Stimulated activated CD8-positive, alpha-beta memory T cell treated with anti-CD3 and anti-CD28 coated beads, Interleukin-4, amount 100 ng/mL, for 1 hour (primary cell): Measurements from ENCODE around the gene RABAC1.
A peak's percentile ranks its signal among the peaks of the same experiment; 100 is the strongest.

Experiments used
- DNase-seq, 2 donors: peaks; one replicate each; pipeline ENCODE4 v3.0.0-alpha.2; 2020; ENCODE audit warnings: low read depth in 2 of 2, low spot score in 1 of 2

The RABAC1 gene

DNA sequence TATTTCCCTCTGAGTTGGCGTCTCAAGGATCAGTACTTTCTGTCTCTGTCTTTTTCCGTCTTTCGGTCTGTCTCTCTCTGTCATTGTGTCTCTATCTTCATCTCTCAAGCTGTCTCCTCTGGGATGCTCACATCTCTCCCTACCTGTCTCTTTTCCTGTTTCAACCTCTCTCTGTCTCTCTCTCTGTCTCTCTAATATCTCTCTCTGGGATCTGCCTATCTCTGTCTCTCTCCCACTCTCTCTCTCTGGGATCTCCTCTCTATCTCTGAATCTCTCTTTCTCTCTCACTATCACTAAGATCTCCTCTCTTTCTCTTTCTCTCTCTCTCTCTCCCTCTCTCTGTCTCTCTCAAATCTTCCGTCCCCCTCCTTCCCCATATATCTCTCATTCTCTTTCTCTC is 30.9 kb upstream of the RABAC1 start:
- no peak for DNase-seq

DNA sequence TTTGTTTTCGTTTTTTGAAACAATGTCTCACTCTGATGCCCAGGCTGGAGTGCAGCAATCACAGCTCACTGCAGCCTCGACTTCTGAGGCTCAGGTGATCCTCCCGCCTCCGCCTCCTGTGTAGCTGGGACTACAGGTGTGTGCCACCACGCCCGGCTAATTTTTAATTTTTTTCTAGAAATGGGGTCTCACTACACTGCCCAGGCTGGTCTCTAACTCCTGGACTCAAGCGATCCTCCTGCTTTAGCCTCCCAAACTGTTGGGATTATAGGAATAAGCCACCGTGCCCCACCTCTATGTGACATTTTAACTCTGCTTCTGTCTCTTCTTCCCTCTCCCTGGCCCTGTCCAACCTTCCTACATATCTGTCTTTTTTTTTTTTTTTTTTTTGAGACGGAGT is 29.8 kb upstream of the RABAC1 start:
- DNase-seq = no peak

DNA sequence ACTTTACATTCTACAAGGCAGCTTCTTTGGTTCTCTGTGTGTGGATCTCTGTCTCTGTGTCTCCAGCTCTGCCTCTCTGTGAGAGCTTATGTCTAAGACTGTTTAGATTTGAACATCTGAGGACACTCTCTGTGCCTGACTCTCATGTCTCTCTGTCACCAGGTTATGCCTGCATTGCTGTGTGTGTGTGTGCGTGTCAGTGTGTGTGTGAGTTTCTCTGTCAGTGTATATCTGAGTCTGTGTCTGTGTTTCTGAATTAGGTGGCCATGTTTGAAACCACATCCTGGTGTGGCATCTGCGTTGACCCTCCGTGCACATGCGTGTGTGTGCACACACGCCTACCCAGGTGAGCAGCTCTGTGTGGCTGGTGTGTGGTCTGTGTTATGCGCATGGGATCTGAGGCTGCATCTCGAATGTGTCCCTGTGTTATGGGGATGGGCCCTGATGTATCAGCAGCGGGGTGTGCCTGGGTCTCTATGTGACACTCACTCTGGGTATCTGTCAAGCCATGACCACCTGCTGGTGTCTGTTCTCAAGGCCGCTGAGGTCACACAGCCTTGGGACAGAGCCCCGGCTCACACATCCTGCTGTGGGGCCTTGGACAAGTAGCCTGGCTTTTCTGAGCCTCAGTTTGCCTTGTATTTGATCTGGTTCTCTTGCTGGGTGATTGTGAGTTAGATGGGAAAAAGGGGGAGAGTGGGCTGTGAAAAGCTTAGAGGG is 28.2 kb upstream of the RABAC1 start:
- no peak for DNase-seq

DNA sequence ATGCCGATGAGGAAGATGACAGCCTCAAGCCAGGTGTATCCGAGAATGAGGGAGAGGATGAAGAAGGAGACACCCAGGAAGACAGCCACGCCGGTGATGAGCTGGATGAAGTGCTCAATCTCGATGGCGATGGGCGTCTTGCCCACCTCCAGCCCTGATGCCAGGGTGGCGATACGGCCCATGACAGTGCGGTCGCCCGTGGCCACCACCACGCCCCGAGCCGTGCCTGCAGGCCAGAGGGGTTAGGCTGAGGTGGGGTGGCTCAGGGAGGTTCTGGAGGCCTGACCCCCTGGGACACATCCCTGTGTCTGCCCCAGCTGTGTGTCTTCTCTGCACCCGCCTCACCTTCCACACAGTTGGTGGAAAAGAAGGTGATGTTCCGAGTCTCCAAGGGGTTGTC is 25.8 kb upstream of the RABAC1 start:
- no peak for DNase-seq

DNA sequence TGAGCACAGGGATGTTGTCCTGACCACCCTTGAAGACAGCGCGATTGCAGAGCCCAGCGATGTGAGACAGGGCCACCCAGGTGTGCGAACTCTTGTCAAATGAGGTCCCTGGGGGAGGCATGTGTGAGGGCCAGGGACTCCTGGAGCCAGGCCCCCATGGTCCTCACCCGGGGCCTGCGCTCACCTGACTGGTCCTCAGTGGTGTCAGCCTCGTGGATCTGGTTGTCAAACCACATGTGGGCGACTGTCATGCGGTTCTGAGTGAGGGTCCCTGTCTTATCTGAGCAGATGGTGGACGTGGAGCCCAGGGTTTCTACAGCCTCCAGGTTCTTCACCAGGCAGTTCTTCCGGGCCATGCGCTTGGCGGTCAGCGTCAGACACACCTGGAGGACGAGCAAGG is 22.6 kb upstream of the RABAC1 start:
- no peak for DNase-seq

DNA sequence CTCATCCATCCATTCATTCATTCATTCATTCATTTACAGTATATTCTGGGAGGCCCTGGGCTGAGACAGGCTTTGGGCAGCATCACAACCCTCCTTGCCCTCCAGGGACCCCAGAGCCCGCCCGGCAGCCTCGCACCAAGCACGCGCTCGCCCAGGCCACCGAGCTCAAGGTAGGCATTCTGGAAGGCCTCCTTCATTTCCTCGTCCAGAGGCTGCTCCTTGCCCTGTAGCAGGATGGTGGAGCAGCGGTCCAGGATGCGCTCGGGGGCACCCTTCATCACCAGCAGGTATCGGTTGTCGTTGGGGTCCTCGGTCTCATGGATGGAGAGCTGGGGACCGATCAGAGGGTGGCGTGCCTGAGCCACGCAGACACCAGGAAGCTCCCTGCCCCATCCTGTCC is 19.3 kb upstream of the RABAC1 start:
- no peak for DNase-seq

DNA sequence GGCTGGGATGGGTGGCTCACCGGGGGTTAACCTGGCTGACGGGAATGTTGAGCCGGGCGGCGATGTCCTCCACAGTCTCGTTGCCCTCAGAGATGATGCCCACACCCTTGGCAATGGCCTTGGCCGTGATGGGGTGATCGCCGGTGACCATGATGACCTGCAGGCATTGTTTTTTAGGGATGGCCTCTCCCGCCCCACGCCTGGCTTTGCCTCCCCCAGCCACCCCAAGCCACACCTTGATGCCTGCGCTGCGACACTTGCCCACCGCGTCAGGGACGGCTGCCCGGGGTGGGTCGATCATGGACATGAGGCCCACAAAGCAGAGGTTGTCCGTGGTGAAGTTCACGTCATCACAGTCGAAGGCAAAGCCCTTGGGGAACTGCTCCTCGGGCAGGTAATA is 18.8 kb upstream of the RABAC1 start:
- DNase-seq = no peak

DNA sequence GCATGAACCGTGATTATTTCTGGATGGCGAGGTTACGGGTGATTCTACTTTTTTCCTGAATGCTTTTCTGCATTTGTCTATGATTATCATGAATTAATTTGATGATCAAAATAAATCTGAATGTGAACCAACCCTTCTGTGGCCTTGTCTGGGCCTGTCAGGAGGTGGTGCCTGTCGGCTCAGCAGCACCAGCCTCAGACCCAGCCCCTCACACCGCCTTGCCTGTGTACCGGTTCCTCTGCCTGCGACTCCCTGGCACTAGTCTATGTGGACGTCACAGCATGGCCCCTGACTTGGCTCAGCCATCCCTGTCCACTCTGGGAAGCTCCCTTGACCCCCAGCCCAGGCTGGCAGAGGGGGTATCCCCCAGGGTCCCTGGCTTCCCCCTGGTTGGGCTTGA is 15.5 kb upstream of the RABAC1 start:
- DNase-seq = no peak

DNA sequence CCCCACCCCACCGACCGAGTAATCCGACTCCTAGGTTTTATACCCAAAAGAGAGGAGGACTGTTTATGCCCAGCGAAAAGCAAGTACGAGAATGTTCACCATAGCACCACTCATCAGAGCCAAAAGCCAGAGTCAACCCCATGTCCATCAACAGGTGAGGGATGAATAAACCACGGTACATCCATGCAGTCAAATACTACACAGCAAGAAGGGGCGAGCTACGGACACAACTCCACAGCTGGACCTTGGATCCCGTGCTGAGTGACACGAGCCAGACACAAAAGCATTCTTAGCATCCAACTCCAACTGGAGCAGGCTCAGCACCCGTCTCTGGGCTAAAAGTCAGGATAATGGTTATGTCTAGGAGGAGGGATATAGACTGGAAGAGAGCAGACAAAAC is 12.2 kb upstream of the RABAC1 start:
- DNase-seq = no peak

DNA sequence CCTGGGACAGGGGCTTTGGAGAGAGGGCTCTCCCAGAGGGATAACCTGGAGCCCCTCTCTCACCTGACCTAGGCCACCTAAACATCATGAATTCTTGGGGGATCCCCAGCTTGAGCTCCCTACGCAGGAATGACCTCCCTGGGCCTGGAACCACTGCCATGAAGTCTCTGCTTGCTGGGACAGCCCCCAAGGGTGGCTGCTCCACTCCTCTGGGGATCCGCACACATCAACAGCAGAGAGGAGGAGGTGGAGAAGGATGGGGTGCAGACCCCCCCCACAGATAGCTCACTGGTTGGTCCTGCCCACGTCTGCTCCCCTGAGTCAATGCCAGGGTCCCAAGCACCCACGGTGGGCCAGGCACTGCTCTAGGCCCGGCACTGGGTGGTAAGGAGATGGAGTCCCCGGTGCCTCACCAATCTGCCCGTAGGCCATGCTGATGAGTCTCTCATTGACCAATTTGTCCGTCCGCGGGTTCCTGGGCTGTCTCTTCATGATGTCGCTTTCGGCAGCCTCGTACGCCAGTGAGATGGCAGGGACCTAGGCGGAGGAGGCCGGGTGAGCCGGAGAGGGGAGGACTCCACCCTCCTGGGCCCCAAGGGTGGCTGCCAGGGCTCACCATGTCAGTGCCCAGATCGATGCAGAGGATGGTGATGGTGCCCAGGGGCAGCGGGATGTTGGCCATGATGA is 10.8 kb upstream of the RABAC1 start:
- DNase-seq = no peak

DNA sequence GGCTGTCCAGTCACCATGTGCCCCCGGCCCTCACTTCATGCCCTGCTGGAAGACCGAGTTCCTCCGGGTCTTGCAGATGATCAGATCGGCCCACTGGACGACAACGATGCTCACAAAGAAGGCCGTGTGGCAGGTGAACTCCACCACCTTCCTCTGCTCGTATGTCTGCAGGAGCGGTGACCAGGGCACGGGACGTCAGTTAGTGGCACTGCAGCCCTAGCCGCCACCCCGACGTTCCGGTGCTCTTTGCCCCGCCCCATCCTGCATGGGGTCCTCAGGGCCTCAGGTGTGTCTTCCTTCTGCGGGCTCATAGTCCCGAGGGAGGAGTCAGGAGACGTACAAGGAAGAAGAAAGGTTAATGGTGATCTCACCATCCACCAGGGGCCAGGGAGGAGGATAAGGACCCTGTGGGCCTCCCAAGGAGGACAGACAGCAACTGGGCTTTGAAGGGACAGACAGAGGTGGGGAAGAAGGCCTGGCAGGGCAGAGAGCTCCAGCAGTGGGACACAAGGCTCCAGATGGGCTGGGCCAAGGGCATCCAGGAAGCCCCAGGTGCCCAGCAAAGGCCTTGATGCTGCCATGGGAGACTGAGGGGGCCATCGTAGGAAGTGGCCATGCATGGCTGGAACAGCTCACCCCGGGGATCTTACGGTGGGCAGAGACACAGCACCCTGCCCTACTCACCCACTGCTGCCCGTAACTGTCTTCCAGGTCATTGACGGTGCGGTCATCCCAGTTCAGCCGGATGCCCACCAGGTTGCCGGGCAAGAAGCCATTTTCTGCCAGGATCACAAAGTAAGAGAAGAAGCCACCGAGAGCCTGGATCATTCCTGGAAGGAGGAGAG is 9.9 kb upstream of the RABAC1 start:
- no peak for DNase-seq

DNA sequence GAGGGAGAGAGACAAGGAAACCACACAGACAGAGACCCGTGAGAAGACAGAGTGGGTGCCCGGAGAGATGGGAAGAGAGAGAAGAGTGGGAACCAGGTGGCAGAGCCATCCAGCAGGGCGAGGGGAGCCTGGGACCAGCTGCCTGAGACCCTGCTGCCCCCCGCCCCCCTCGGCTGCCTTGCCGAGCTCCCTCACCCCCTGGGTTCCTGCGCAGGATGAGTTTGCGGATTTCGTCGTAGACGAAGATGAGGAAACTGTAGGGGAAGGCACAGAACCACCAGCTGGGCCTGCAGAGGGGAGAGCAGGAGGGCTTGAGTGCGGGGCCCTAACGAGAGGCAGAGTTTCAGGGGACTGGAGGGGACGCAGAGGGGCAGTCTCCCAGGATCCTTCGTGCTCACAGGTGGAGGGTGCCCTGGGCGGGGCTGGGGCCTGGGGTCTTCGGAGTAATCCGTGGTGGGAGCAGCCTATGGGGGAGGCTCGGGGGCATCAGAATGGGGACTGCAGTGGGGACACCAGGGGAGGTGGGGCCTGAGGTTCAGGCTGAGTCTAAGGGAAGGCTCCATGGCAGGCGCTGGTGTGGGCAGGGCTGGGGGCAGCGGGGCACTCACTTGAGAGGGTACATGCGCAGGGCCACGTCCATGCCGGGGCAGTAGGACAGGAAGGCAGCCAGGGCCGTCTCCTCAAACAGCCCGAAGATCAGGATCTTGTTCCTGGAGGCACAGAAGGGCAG is 8.1 kb upstream of the RABAC1 start:
- no peak for DNase-seq

DNA sequence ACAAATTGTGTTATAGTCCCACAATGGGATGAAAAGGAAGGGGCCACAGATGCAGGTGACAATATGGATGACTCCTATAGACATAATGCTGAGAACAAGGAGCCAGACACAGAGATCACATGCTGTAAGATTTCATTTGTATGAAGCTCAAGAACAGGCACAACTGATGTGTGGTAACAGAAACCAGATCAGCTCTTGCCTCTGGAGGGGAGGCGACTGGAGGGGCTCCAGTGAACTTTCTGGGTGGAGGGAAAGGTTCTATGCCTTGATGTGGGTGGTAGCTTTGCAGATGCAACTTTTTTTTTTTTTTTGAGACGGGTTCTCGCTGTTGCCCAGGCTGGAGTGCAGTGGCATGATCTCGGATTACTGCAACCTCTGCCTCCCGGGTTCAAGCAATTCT is 6.0 kb upstream of the RABAC1 start:
- no peak for DNase-seq

DNA sequence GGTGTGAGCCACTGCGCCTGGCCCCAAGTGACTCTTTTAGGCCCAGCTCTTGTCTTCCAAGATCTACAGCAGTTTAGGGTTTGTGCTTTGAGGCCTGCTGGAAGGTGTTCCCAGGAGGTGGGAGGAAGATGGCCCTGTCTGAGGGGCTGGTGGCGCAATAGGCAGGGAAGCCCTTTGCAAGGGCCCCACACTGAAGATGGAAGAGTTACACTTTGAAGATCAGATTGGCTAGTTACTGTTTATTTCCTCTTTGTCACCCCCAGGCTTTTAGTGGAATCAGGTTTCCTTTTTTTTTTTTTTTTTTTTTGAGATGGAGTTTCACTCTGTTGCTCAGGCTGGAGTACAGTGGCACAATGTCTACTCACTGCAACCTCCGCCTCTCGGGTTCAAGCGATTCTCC is 1.9 kb upstream of the RABAC1 start:
- DNase-seq = no peak

DNA sequence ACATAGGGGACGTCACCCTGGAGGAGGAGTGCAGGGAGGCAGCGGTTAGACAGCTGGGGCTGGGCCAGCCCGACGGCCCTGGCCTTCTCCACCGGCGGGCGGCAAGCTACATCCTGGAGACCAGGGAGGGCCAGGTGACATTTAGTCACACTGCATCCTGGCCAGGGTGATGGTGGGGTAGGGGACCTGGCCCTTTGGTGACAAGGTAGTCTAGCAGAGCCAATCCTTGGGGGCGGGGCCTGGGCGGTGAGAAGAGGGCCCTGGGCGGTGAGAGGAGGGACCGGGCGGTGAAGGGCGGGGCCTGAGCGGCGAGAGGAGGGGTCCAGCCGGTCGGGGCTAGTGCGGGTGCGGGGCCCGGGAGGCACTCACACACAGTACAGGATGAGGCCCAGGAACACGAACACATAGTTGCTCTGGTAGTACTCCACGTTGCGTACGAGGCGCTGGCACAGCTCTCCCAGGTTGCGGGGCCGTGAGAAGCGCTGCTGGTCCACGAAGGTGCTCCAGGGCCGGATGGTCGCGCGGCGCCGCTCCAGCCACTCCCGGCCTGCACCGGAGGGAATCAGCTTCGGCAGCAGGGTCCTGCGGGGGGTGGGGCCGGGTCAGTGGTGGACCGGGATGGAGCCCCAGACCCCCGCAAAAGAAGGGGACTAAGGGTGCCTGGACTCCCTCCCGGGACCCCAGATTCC is 610 bp downstream of the RABAC1 start:
- peak; percentile 53 to 60 for DNase-seq

DNA sequence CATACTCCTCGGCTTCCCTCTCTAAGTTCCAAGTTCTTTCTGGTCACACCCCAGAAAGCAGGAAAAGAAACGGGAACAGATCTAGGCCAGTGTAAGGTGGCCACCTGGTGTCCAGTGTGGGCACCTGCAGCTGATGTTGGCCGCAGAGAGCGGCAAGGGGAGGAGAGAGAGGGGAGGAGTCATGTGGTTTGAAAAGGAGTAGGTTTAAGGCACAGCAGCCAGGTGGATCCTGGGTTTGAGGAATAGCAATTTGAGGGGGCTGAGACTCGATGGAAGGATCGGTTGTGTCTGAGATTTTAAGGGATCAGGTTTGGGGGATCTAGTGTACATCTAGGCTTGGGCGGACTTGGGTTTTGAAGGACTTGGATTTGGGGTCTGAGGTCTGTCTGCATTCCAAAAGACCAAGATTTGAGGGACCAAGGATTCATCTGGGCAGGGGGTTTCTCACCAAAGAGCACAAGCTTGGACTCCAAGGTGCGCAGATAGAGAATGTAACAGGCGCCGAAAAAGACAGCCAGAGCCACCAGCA is 1.2 kb downstream of the RABAC1 start:
- no peak for DNase-seq

DNA sequence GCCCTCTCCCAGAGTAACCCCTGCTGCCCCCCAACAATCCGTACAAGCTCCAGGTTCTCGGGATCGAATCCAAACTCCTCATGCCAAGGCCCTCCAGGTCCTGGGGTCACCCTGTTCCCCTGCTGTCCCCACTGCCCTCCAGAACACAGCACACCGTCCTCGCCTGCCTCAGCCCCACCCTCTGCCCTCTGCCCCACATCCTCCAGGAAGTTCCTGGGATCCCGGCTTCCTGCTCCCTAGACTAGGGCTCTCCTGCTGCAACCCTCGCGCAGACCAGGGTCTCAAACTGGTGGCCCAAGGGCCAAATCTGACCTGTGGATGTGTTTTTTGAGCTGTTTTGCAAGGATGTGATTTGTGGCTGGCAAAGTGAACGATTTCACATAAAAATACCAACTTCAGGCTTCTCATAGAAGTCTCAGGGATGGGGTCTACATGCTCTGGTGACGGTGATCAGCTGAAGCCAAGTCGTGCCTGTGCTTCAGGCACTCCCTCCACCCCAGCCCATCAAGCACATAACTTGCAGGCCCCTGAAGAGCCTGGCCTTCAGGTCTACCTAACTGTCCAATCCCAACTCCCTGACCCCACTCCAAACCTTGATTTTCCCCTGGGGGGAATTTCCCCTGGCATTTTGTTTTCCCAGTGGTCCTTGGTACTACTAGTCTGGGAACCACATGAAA is 1.8 kb downstream of the RABAC1 start:
- DNase-seq = no peak

DNA sequence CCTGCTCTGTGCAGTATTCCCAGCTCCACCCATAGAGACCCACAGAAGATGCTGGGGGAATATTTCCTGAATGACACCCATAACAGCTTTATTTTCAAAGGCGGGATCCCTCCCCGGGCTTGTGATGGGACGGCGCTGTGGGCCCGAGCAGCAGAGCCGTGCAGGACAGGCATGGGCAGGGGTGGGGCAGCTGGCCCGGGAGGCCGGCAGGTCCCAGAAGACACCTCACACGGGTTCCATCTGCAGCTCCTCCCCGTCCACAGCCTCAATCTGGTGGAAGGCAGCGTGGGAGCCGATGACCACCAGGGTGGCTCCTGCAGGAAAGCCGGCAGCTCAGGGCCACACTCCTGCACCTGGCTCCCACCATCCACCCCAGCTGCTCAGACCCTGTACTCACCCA is 2.5 kb downstream of the RABAC1 start:
- DNase-seq = no peak

DNA sequence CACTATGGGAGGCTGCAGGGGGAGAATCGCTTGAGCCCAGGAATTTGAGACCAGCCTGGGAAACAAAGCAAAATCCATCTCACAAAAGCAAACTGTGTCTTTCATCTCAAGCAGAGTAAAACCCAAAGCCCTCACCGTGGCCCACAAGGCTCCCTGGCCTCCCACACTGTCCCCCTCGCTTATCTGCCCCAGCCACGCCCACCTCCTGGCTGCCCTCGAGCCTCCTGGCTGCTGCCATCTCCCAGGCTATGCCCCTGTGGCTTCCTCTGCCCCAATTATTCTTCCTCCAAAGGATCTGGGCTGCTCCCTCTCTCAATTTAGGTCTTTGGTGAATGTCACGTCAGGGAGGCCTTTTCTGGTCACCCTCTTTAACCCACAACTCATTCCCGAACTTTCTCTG is 3.6 kb downstream of the RABAC1 start:
- no peak for DNase-seq

DNA sequence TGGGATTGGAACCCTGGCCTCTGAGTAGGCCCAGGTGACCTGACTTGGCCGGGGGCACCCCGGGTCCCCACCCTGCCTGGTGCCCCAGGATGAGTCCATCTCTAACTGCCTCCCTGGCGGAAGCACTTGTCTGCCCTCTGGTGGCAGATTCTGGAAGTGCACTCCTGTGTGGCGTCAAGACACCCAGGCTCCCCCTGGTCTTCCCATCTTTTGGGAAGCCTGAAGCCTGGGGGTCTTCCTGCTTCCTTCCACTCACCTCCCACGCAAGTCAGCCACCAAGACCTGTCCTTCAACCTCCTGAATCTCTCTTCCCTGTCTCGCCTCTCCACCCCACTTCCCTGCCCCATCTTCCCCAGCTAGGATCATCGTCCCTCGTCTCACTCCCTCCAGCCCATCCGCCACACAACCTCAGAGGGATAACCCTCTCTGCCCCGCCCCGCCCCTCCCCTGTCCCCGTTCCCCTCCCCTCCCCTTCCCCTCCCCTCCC is 7.4 kb downstream of the RABAC1 start:
- DNase-seq = peak; percentile 79 to 94
